ENCODE results near the gene WDFY4.

DNA sequence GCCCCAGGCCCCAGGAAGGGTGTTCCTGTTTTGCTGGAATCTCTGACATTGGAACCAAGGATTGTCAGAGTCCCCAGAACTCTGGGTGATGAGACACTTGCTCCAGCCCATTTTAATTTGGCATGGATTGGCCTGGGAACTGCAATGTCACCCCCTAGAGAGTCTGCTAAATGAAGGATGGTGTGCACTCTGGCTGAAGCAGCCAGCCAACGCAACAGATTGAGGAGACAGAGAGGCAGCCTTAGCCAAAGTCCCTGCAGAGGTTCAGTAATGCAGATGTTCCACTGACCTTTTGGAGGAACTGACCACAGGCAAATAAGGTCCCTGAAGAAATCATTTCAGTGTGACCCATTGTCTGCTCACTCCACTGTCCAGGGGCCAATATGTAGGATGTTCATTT is 241.6 kb downstream of the WDFY4 start:
- TF ChIP-seq ZNF777 (tag by site-specific recombination; IDR thresholded peaks at IDR 0.05; ENCODE audit: borderline replicate concordance) (no peak), ZNF624 (tag by site-specific recombination; IDR thresholded peaks at IDR 0.05) (no peak), MEIS1 (CRISPR knock-in tag; IDR thresholded peaks at IDR 0.05; ENCODE audit: borderline replicate concordance) (no peak), ZNF561 (tag by site-specific recombination; IDR thresholded peaks at IDR 0.05; ENCODE audit: borderline replicate concordance) (no peak), ZNF544 (tag by site-specific recombination; IDR thresholded peaks at IDR 0.05) (no peak), ZNF266 (tag by site-specific recombination; IDR thresholded peaks at IDR 0.05; ENCODE audit: low read depth) (no peak), ZNF10 (tag by site-specific recombination; IDR thresholded peaks at IDR 0.05) (no peak), SETDB1 (IDR thresholded peaks at IDR 0.05; ENCODE audit: insufficient read length, low read length) (no peak)
- TF ChIP-seq, protein P1, sequence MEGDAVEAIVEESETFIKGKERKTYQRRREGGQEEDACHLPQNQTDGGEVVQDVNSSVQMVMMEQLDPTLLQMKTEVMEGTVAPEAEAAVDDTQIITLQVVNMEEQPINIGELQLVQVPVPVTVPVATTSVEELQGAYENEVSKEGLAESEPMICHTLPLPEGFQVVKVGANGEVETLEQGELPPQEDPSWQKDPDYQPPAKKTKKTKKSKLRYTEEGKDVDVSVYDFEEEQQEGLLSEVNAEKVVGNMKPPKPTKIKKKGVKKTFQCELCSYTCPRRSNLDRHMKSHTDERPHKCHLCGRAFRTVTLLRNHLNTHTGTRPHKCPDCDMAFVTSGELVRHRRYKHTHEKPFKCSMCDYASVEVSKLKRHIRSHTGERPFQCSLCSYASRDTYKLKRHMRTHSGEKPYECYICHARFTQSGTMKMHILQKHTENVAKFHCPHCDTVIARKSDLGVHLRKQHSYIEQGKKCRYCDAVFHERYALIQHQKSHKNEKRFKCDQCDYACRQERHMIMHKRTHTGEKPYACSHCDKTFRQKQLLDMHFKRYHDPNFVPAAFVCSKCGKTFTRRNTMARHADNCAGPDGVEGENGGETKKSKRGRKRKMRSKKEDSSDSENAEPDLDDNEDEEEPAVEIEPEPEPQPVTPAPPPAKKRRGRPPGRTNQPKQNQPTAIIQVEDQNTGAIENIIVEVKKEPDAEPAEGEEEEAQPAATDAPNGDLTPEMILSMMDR (tag by site-specific recombination; IDR thresholded peaks at IDR 0.05) = no peak
- TF ChIP-seq, protein P2, sequence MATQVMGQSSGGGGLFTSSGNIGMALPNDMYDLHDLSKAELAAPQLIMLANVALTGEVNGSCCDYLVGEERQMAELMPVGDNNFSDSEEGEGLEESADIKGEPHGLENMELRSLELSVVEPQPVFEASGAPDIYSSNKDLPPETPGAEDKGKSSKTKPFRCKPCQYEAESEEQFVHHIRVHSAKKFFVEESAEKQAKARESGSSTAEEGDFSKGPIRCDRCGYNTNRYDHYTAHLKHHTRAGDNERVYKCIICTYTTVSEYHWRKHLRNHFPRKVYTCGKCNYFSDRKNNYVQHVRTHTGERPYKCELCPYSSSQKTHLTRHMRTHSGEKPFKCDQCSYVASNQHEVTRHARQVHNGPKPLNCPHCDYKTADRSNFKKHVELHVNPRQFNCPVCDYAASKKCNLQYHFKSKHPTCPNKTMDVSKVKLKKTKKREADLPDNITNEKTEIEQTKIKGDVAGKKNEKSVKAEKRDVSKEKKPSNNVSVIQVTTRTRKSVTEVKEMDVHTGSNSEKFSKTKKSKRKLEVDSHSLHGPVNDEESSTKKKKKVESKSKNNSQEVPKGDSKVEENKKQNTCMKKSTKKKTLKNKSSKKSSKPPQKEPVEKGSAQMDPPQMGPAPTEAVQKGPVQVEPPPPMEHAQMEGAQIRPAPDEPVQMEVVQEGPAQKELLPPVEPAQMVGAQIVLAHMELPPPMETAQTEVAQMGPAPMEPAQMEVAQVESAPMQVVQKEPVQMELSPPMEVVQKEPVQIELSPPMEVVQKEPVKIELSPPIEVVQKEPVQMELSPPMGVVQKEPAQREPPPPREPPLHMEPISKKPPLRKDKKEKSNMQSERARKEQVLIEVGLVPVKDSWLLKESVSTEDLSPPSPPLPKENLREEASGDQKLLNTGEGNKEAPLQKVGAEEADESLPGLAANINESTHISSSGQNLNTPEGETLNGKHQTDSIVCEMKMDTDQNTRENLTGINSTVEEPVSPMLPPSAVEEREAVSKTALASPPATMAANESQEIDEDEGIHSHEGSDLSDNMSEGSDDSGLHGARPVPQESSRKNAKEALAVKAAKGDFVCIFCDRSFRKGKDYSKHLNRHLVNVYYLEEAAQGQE (tag by site-specific recombination; IDR thresholded peaks at IDR 0.05) = no peak
- TF ChIP-seq, protein P3, sequence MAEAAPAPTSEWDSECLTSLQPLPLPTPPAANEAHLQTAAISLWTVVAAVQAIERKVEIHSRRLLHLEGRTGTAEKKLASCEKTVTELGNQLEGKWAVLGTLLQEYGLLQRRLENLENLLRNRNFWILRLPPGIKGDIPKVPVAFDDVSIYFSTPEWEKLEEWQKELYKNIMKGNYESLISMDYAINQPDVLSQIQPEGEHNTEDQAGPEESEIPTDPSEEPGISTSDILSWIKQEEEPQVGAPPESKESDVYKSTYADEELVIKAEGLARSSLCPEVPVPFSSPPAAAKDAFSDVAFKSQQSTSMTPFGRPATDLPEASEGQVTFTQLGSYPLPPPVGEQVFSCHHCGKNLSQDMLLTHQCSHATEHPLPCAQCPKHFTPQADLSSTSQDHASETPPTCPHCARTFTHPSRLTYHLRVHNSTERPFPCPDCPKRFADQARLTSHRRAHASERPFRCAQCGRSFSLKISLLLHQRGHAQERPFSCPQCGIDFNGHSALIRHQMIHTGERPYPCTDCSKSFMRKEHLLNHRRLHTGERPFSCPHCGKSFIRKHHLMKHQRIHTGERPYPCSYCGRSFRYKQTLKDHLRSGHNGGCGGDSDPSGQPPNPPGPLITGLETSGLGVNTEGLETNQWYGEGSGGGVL (tag by site-specific recombination; IDR thresholded peaks at IDR 0.05) = no peak
- TF ChIP-seq, protein P4, sequence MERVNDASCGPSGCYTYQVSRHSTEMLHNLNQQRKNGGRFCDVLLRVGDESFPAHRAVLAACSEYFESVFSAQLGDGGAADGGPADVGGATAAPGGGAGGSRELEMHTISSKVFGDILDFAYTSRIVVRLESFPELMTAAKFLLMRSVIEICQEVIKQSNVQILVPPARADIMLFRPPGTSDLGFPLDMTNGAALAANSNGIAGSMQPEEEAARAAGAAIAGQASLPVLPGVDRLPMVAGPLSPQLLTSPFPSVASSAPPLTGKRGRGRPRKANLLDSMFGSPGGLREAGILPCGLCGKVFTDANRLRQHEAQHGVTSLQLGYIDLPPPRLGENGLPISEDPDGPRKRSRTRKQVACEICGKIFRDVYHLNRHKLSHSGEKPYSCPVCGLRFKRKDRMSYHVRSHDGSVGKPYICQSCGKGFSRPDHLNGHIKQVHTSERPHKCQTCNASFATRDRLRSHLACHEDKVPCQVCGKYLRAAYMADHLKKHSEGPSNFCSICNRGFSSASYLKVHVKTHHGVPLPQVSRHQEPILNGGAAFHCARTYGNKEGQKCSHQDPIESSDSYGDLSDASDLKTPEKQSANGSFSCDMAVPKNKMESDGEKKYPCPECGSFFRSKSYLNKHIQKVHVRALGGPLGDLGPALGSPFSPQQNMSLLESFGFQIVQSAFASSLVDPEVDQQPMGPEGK (tag by site-specific recombination; IDR thresholded peaks at IDR 0.05) = no peak

Data from HEK293 (cell line).